MV-4-11 (cell line): ENCODE results near the gene DIP2C.
"Not testable (repeated sequence)": the region's sequence is repeated elsewhere in the genome, so short reads cannot be mapped to it uniquely, and the experiment has no call there.

Source experiments
- DNase-seq: peaks from one replicate; lab custom pipeline; 2025; lab: John Stamatoyannopoulos, UW

DIP2C gene

DNA sequence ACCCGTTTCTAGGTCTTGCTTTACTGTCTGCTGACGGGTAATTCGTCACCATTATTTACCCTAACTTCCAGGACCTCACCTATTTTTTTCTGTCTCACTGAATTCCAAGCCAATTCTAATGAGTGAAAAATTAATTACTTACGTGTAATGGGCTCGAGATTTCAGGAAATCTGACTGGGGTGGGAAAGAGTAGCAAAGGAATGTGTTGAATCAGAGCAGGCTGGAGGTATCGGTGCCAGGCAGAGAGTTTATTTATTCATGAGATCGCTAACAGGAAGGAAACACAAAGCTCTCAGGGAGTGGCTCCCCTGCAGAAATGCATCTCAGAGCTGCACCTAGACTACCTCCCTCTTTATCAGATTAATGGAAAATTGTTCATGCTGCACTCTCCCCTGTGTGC, 4.0 kb upstream of the DIP2C start:
- no peak for DNase-seq

DNA sequence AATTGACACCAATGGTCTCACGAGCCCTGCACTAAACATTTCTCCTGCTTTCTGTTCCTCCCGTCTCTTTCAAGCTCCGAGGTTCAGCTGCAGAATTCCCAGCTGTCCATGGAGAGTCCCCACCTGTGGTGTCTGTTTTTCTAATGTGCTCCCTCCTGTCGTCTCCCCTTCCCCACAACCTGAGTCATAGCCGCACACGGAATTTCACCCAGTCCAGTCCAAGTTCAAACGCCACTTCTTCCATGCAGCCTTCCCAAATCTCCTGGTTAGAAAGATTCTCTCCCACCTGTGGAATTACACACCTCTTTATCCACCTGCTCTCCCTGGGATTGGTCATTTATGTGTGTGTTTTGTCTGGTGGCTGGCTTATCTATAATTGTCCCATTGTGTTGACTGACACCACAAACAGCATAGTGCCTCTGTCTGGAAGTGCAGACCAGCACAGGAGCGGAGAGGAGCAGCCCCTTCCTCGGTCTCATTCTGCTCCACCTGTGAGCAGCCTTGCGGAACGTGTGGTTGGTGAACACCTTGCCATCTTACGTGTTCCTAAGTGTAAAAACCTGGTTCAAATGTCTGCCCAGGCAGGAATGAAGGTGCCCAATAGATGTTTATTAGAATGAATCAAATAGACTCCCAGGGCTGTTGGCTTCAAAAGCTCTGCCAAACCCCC, 3.3 kb upstream of the DIP2C start:
- DNase-seq = no peak

DNA sequence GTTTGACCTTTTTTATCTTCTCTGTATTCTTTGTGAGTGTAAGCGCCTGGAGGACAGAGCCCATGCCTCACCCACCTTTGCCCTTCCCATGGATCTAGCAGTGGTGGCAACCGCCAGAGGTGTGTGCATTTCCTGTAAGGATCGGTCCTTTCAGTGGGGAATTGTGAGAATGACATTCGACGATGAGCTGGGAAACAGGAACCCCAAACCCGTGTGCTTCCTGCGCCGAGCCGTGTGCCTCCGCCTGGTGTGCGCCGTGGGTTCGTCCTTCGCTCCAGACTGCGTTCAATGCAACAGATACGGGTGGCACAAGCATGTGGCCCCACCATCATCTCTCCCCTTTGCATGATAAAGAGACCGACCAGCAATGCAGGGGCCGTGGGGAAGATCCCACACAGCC, 1.7 kb upstream of the DIP2C start:
- DNase-seq = no peak

DNA sequence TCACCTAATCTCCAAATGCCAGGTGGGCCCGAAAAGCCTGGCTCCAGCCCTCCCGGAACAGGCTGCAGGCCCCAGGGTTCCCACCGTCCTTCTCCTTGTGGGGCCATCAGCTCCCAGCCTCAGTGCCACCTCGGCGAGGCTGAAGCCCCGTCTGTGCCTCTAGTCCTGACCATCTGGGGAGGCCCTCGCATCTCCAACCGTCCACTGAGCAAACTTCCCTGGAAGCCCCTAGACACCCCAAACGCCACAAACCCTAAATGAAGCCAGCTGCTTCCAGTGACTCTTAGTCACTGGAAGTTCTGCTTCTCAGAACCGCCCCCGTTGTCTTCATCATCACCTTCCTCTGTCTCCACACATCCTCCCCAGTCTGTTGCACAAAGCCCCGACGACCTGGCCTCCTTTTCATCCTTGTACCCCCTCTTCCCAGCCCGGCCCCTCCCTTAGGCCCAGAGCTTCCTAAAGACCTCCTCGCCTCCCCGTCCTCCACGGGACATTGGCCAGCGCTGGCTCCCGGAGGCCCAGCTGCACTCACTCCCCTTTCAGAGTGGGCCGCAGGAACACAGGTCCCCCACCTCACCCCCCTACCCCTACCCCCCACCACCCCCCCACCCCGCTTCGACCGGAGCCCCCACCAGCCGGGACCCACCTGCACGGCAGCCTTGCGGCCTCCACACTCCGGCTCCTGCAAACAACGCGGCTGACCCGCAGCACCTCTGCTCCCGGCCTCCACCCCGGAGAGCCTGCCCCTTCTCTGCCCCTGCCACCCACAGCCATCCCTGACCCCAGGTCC, 1.1 kb upstream of the DIP2C start:
- no peak for DNase-seq

DNA sequence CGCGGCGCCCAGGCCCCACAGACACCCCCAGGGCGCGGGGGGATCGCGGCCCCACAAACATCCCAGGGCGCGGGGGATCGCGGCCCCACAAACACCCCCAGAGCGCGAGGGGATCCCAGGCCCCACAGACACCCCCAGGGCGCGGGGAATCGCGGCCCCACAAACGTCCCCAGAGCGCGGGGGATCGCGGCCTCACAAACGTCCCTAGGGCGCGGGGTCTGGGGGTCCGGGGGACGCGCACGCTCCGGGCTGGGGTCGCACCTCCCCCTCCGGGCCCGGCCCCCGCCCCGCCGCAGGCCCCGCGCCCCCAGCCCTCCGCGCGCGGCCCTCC, 382 bp downstream of the DIP2C start:
- DNase-seq = no peak

DNA sequence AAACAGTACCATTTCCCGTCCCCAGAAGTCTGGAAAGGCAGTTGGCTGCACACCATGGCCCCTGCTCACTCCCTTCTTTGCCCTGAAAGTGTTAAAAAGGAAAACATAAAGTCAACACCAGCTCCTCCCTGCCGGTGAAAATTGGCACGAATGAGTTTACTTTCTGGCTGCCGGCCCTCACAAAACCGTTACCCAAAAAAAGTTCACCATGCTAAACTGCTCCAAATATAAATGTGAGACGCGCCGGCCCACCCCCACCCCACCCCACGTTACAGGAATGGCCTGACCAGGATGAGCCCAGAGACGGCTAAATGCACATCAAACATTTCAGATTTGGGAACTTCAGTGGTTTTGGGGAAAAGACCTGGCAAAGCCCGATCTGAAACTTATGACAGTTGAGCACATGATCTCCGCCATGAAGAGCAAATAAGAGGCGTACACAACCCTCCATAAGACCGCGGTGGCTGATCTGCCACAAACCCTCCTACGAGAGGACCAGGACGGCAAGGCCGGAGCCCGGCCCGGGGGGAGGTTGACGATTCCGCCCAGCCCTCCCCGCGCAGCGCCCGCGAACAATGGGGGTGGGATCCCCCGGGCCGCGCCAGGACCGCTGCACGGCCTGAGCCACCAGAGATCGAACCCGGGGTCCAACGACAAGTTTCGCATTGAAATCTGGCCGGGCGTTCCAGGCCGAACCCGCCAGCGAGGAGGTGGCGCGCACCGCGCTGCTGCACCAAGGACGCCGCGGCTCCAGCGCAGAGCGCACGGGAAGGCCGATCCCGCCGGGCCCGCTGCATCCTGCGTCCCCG, 952 bp downstream of the DIP2C start:
- no peak for DNase-seq

DNA sequence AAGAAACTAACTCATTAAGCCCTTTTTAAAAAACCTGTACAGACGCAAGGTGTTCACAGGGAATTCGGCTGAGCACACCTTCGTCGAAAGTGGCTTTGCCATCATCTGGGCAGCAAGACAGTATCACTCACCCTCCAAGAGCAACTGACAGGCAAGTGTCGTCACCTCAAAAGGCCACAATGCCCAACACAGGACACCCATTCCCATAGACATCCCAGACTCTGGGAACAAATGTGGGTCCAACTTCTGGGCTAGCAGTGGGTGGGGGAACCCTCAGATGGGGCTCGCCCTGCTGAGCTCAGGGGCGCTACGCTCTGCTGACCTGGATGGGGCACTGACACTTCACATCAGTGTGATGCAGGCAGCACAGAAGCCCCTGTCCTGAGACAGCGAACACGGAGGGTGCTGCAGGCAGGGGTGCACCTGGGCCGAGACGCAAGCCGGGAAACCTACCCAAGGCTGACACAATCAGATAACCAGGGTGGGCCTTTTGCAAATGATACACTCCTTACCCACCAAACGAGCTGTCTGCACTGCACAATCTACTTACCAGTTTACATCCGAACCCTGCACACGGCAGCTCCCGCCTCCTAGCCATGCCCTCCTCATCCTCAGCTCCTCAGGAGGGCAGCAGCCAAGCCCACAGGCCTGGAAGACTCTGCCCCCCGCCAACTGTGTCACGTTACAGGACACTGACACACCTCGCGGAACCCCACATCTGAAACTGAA, 1.7 kb downstream of the DIP2C start:
- DNase-seq = no peak

DNA sequence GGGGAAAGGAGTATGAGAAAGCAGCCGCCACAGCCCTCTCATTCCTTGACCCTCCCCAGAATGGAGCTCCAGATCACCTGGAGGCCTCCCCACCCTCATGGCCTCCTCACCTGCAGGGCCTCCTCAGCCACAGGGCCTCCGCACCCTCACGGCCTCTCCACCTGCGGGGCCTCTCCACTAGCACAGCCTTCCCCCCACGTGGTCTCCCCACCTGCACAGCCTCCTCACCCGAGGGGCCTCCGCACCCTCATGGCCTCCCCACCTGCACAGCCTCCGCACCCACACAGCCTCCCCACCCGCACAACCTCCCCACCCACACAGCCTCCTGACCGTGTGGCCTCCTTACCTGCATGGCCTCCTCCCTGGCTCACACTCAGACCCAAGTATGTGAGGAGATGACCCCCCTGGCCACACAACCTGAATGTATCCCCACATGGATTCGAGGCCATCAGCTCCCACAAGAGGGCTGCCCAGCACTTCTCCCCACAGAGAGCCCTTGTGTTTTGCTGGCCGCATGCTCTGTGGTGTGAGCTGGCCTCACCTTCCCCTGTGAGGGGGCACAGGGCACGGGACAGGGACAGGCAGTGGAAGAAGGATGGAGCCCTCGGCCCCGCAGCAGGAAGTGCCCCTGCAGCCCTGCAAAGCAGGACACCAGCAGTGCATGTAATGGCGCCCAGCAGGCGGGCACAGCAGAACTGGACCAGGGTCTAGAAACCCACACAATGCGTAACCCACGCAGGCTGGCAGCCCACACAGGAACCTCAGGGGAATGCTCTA, 3.1 kb downstream of the DIP2C start:
- DNase-seq = no peak

DNA sequence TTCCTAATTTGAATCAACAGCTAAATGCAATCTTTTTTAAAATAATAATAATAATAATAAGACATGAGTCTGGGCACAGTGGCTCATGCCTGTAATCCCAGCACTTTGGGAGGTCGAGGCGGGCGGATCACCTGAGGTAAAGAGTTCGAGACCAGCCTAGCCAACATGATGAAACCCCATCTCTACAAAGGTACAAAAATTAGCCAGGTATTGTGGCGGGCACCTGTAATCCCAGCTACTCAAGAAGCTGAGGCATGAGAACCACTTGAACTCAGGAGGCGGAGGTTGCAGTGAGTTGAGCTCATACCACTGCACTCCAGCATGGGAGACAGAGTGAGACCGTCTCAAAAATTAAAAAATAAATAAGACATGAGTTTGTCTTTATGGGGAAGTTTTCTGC, 3.9 kb downstream of the DIP2C start:
- no peak for DNase-seq

DNA sequence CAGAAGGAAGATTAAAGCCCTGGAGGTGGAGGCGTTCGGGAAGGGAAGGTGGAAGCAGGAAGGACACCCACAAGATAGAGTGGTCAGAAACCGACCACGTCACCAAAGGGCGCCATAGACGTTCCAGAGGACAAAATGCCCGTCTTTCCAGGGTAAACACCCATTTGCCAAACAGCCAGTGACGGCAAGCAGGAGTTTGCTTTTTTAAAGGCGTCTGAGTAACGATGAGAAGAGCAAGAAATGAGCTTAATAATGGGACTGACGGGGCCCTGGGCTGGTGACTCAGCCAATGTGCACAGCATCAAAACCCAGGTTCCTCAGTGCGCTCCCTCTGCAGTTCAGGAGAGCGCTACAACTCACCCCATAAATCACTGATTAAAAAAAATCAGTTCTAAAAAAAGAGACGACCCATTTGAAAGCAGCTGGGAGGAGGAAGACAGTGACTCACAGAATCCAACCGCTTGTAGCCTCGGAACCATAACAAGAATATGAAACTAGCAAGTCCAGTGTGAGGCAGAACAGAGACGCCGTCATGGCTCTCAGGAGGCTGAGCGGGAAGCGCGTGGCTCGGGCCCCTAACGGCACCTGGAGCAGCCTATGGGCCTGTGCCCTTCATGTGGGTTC, 5.9 kb downstream of the DIP2C start:
- no peak for DNase-seq

DNA sequence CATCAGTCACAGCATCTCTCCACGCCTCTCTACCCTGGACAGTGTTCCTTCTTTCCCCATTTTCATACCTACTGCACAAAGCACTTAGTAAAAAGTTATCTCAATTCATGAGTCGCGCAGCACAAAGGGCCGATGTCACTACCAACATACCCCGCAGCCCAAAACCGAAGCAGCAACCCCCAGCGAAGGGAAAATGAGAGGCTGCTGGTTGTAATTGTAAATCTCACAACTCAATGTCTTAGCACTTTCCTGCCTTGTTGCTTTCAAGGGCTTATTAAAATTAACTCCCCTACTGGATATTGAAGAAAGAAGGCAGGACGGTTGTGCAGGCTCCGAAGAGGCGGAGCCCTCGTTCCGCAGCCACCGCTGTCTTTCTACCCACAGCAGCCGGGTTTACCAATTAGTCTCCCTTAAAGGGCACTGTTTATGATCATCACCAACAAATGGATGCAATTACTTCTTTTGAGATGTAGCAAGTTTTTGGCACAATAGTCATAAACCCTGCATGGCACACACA, 6.5 kb downstream of the DIP2C start:
- no peak for DNase-seq

DNA sequence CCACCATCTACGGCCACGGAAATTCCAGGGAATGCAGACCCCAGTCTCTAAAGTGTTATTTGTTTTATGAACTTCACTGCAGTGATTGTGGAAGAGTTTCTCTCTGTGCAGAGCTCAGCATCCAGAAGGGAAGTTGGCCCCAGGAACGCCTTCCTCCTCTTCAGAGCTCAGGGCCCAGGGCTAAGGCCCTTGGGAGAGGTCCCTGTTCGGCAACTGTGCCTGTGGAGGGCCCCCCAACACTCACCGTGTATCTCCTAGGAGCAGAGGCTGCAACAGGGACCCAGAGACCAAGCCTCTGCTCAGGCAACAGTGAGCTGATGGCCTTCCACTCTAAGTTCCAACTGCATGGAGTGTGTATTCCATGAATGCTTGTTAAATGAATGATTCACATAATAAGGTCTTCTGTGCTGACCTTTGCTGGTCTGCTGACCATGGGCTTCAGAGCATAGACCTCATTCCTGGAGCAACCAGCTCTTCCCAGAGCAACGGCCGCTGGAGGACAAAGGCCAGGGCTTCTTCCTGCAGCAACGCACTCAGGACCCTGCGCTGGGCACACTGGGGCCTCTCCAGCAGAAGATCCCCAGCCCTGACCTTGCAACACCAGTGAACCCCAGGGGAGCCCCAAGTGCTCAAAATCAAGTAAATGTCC, 7.7 kb downstream of the DIP2C start:
- no peak for DNase-seq

DNA sequence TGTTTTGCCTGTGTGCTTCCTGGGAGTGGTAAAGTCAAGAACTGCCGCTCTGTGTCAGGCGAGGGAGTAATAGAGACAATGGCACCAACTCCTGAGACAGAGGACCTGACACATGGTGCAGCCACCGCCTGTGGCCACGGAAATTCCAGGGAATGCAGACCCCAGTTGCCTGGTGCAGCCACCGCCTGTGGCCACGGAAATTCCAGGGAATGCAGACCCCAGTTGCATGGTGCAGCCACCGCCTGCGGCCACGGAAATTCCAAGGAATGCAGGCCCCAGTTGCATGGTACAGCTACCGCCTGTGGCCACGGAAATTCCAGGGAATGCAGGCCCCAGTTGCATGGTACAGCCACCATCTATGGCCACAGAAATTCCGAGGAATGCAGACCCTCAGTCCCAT, 8.7 kb downstream of the DIP2C start:
- no peak for DNase-seq

DNA sequence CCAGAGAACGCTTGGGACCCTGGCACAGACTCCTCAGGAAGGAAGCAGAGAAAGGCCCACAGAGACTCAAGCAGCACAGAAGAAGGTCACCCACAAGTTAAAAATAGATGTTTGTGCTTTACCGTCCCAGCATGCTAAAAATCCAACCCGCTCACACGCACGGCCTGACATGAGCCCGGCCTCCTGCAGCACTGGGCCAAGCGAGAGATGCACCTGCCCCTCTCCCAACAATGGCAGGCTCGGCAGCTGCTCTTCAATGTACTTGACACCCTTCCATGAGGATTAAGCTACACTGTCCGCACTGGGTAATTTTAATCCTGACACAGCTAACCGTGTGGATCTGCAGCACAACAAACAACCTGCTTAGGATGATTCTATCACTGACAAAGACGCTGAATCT, 9.3 kb downstream of the DIP2C start:
- DNase-seq = no peak

DNA sequence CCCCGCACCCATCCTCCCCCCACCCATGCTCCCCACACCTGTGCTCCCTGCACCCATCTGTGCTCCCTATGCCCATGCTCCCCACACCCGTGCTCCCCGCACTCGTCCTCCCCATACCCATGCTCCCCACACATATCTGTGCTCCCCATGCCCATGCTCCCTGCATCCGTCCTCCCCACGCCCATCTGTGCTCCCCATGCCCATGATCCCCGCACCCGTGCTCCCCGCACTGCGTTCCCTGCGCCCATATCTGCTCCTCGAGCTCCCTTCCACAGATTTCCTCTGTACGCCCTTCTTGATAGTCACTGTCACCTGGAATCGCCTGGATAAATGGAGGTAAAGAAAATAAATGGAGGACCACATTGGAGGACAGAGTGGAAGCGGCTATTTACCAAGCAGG, 9.9 kb downstream of the DIP2C start:
- DNase-seq = no peak

DNA sequence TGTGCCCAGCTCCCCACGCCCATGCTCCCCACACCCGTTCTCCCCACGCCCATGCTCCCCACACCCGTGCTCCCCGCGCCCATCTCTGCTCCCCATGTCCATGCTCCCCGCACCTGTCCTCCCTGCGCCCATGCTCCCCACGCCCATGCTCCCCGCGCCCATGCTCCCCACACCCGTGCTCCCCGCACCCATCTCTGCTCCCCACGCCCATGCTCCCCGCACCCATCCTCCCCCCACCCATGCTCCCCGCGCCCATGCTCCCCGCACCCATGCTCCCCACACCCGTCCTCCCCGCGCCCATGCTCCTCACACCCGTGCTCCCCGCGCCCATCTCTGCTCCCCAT, 10.8 kb downstream of the DIP2C start:
- not testable (repeated sequence) for DNase-seq

DNA sequence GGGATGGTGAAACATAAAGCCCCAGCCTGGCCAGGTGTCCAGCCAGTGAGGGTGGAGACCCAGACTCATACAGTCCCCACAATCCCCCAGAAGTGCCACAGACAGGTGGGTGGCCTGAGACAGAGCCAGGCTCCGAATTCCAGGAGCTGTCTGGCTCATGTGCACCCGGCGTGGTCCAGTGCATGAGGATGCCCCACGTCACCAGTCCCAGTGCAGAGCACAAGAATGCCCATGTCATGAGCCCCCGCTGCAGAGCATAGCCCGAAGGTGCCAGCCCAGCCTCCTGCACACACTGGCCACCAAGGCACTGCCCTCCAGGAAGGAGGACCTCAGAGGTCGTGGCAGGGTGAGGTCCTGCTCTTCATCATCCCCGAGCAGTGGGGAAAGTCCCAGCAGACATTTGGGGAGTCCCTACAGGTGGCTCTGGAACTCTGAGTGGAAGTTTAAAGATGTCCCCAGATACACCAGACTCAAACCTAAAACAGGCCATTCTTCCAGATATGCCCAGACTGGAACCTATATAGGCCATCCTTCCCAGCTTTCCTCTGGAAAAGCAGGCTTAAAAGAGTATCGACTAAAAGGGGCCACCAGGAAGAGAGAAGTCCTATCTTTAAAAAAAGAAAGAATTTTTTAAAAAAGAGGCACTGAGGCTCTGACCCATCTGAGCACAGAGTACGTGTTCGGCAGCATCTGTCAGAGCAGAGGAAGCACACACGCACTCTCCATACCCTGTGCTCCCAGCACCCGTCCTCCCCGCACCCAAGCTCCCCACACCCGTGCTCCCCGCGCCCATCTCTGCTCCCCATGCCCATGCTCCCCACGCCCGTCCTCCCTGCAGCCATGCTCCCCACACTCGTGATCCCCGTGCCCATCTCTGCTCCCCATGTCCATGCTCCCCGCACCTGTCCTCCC, 11.5 kb downstream of the DIP2C start:
- no peak for DNase-seq

DNA sequence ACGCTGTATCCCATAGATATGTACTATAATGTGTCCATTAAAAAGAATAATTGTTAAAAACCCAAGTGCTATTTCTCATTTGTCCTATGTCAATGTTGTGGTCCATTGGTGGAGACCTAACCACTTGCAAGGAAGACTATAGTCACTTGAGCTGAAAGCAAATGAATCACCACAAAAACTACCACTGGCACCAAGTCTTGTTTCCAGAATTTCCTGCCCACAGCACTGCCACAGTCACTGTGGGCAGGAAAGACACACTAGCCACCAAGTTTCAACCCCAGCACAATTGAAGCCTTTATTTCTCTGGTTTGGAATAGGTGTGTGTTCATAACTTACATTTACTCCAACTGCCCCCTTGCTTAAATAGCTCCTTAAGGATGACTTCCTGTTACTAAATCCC, 12.4 kb downstream of the DIP2C start:
- no peak for DNase-seq

DNA sequence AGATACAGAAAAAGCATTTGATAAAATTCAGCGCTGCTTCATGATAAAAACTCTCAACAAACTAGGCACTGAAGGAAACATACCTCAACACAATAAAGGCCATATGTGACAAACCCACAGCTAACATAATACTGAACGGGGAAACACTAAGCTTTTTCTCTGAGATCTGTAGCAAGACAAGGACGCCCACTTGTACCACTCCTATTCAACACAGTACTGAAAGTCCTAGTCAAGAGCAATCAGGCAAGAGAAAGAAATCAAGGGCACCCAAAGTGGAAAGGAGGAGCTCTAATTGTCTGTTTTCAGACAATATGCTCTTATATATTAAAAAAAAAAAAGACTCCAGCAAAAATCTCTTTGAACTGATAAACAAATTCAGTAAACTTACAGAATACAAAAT, 13.3 kb downstream of the DIP2C start:
- DNase-seq = no peak

DNA sequence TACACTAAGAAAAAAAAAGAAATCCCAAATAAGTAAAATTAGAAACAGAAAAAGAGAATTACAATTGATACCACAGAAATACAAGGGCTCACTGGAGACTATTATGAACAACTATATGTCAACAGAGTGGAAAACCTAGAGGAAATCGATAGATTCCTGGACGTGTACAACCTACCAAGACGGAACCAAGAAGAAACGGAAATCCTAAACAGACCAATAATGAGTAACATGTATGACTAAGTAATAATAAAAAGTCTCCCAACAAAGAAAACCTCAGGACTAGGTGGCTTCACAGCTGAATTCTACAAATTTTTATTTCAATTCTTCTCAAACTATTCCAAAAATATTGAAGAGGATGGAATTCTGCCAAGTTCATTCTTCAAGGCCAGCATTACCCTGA, 13.9 kb downstream of the DIP2C start:
- no peak for DNase-seq
